HK-2 (cell line): ENCODE measurements around the gene GFRA1.
"Not testable (repeated sequence)": the region's sequence is repeated elsewhere in the genome, so short reads cannot be mapped to it uniquely, and the experiment has no call there.

ENCODE experiments used
- DNase-seq: peaks from one replicate; pipeline ENCODE4 v3.0.0-alpha.2; 2018; ENCODE audit not compliant: unreplicated experiment

Gene GFRA1

GRCh38 chr10:116201011-116201410 lies 72.0 kb downstream of the GFRA1 start:
- no peak for DNase-seq

DNA sequence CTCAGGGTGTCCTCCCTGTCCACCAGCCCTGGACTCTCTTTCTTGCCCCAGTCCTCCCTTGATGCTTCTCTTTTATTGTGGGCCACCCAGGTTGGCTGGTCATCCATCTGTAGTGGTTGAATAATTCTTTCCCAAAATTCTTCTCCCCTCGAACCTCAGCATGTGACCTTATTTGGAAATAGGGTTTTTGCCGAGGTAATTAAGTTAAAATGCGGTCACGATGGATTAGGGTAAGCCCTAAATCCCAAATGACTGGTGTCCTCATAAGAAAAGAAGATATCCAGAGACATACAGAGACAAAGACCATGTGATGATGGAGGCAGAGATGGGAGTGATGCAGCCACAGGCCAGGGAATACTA lies 74.3 kb downstream of the GFRA1 start:
- no peak for DNase-seq

DNA sequence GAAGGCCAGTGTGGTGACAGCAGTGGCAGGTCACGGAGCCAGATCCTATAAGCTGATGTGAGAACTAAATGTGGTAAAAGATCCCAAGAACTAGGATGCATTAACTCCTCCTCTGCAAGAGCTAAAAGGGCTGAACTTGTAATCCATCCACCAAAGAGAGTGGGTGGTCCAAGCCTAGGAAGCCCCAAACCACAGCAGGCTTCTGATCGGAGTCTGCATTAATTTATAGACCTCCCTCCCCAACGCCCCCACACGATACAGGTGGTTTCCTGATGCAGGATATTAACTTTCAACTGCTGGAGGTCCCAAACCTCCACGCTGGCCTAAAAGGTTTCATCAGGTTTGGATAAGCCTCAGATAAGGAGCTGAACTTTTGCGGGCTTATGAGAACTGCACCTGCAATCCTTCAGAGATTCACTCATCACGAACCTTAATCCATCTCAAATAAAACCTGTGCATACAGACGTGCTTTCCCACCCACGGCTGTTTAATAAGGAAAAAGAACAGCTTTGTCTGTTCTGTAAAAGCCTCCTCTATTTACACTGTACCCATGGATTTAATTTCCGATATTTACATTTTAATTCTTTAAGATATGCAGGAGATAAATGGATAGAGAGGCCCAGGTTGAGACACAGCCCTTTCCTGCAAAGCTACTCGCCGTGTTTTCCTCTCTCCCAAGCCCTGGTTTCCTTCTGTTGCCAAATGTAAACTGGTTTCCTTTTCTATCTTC lies 74.9 kb downstream of the GFRA1 start:
- DNase-seq, result no peak

DNA sequence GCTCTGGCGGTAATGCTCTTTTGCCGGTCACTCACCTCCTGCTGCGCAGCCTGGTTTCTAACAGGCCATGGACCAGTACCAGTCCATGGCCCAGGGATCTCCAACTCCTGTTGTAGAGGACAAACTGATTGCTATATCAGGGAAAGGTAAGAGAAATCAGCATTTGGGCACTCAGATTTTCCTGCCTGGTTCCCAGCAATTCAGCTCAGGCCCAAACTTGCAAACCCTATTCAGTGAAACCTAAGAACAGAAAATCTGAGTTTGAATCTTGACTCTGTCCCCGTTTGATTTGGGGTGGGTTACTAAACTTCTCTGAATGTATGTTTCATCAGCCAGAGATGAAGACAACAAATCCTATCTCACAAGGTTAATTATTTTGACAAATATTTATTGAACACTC lies 77.4 kb downstream of the GFRA1 start:
- no peak for DNase-seq

GRCh38 chr10:116195039-116195438 lies 78.0 kb downstream of the GFRA1 start:
- DNase-seq, result no peak

DNA sequence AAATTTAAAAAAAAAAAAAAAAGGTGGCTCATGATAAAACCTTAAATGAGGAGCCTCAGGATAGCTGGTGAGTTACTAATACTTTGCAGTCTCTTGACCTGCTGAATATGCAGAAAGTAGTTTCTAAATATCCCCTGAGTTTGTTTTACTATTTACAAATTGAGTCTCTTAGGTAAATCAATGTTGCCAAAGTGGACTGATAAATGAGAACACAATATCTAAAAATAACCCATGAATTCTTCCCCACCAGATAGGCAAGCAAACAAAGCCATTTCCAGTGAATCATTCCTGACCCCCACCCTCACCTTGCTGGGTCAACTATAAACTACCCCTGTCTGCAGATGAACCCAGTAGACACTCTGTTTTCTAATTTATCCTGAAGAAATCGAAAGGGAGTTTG lies 78.9 kb downstream of the GFRA1 start:
- DNase-seq, result no peak

- DNase-seq, result no peak
Measured at GRCh38 chr10:116190883-116191282, 82.1 kb downstream of the GFRA1 start.

- DNase-seq, result no peak
Measured at GRCh38 chr10:116186273-116186672, 86.7 kb downstream of the GFRA1 start.

DNA sequence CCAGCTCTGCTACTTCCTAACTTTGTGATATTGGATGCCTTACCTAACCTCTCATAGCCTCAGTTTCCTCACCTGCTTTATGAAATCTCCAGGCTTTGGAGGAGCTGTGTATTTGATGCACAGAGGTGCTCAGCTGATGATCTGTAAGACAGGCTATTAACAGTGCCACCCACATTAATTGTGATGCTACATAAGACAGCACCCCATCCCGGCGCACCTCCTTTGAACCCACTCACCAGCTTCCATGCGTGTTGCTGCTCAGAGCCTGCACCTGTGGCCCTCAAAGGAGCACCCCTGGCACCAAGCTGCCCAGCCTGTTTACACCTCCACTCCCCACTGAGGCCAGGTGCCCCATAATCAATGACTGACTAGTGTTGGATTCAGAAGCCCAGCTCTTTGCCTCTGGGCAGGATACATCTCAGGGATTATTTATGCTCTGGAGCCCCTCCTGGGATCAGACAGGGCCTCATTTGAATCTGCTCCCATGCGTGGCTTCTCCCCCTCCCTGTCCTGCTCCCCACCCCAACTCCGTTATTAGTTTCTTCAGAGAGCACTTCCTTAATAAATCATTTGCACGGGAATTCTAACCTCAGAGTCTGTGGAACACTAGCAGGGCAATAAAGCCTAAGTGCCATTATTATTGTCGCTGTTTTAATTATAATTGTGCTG lies 87.7 kb downstream of the GFRA1 start:
- DNase-seq, result no peak

DNA sequence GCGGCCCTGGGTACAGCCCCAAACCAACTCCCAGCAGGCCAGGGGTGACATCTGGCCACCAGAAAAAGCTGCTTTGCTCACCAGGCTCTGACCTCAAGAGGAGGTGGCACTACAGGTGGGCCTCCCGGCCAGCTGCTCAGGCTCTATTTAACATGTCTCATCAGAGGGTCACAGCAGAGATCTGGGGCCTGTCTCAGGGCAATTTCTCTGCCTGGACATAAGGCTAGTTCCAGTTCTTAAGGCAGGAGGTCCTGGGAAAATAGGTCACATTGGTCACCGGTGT lies 88.6 kb downstream of the GFRA1 start:
- no peak for DNase-seq

GRCh38 chr10:116183733-116184511 lies 89.1 kb downstream of the GFRA1 start:
- DNase-seq, result peak; percentile 68

- no peak for DNase-seq
Measured at GRCh38 chr10:116182426-116182825, 90.6 kb downstream of the GFRA1 start.

- no peak for DNase-seq
Measured at GRCh38 chr10:116178086-116178605, 94.9 kb downstream of the GFRA1 start.

- no peak for DNase-seq
Measured at GRCh38 chr10:116175231-116175630, 97.8 kb downstream of the GFRA1 start.

DNA sequence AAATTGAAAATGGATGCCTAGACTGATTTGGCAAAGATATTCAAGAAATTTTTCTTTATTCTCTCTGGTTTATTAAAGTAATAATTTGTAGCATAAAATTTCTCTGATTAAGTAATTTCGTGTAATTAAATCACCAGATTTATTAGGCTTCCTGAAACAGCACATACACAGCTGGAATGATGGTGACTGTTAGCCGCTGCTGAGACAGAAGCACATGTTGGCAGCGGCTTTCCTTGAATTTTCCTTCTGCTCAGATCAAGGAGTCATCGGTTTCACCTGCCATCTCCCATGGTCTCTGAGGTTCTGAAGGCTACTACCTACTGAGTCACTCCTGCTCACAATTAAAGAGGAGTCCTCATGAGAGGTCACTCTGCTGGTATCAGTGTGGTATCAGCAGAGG lies 101.5 kb downstream of the GFRA1 start:
- no peak for DNase-seq

DNA sequence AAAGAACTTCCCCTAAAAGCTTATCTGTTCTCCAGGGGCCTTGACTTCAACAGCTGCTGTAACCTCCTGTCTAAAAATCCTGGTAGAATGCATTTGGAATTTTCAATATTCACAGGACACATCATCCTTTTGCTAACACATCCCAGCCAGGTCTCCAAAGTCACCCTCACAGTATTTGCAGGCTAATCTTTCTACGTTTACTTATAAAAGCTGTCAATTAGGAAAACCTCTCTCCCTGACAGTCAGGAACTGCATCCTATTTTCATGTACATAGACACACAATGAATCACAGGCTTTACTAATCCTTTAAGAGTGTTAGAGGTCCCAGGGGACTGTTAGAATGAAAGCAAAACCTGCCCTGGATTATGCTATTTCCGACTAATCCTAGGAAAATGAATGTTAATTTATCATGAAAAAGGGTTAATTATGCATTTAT lies 102.2 kb downstream of the GFRA1 start:
- no peak for DNase-seq

GRCh38 chr10:116169782-116170445 lies 103.1 kb downstream of the GFRA1 start:
- DNase-seq, result no peak

DNA sequence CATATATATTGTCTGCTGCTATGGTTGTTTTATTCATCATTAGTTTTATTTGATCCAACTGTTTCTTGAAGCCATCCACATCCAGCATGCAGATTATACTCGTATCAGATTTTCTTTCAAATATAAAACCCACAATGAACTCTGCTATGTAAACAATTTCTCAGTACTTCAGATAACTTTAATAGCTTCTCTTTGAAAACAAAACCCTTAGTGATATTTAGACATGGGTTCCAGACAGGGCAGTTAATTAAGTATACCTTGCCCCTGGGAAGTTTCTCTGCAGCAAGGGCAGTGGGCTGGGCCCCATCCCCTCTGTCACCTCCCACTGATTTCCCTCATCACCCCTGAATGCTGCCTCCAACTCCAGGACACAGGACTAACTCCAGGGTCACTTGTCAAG lies 104.3 kb downstream of the GFRA1 start:
- DNase-seq, result no peak

DNA sequence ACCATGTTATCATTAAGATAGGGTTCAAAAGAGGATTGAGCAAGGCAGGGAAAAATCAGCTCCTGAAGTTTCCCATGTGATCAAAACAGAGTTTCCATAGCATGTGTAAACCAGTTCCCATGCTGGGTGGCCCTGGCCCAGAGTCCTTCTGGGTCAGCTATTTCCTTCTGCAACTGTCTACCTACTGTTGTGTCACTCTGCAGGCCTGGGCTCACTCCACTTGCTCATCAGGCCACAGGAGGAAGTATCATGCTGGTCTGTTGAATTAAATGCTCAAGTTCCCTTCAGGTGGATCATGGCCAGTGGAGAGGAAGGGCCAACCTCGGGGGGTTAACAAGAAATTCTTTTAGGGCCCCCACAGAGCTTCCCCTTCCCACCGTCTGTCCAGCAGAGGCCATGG lies 104.7 kb downstream of the GFRA1 start:
- DNase-seq, result no peak

DNA sequence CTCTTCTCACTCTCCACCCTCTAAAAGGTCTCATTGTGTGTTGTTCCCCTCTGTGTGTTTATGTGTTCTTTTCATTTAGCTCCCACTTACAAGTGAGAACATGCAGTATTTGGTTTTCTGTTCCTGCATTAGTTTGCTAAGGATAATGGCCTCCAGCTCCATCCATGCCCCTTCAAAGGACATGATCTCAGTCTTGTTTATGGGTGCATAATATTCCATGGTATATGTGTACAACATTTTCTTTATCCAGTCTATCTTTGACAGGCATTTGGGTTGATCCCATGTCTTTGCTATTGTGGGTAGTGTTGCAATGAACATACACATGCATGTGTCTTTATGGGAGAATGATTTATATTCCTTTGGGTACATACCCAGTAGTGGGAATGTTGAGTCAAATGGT lies 107.1 kb downstream of the GFRA1 start:
- DNase-seq, result not testable (repeated sequence)

DNA sequence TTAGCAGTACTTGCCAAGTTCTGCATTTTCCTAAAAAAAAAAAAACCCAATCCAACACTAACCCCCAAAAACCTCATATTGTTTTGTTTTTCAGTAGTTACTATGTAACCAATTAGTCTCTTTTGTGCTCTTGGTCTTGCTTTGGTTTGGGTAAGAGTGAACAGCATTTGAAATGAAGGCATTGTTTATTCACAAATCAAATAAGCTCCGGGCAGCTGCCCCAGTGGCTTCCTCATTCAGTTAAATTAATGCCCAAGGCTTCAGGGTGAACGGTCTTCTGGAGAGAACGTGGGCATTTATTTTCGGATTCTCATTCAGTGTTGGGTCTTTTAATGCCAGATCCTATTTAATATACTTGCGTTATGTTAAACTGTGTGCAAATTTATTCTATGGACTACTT lies 108.7 kb downstream of the GFRA1 start:
- DNase-seq, result no peak
